GM12874 (cell line): Measurements from ENCODE around the gene SUN5.

ENCODE experiments used
- CTCF ChIP-seq: IDR thresholded peaks from 2 replicates; pipeline ENCODE4 v1.5.1; 2011; ENCODE audit warnings: low read depth, mild to moderate bottlenecking, control low read depth, low read length, moderate library complexity; ENCODE audit not compliant: insufficient read depth

SUN5 gene

GRCh38 chr20:33004141-33004751, at the start of gene SUN5:
SUN5 (minus strand) TSS chr20:33004433; CDS start chr20:33004340, 93 bp downstream.
- no peak for TF ChIP-seq CTCF

- TF ChIP-seq CTCF: no peak
These were observed 49.3 kb upstream of the SUN5 start, which contains the start of gene BPIFB3 for GRCh38 chr20:33053291-33054106. BPIFB3 (plus strand) TSS chr20:33053903; CDS start chr20:33055436, 1,533 bp downstream.

- TF ChIP-seq CTCF: no peak
These were observed 47.1 kb upstream of the SUN5 start for GRCh38 chr20:33051333-33051732.

GRCh38 chr20:33046412-33046811, 42.2 kb upstream of the SUN5 start:
- no peak for TF ChIP-seq CTCF

GRCh38 chr20:33043731-33044181, 39.5 kb upstream of the SUN5 start:
- no peak for TF ChIP-seq CTCF

- TF ChIP-seq CTCF: no peak
These were observed 38.9 kb upstream of the SUN5 start for GRCh38 chr20:33042983-33043730.

- no peak for TF ChIP-seq CTCF
These were observed 38.2 kb upstream of the SUN5 start for GRCh38 chr20:33042430-33042829.
